K562 (cell line): Measurements from ENCODE around the gene RNASE13. TPM values are rescaled to one million over a fixed set of nuclear protein-coding genes. Genes with fewer than 3 reads are reported as not detected.

ENCODE experiments used
- AFF1 ChIP-seq, 2 experiments: fragments of 450-650 bp; IDR thresholded peaks; 2 replicates each; pipeline ENCODE4 v1.6.1; 2018; ENCODE audit warnings: mild to moderate bottlenecking in 2 of 2, low read depth in 1 of 2; ENCODE audit not compliant: partially characterized antibody in 2 of 2
- CHCHD3 ChIP-seq: fragments of 250-450 bp; sonication (Bioruptor Pico); IDR thresholded peaks from 2 replicates; pipeline ENCODE4 v2.1.2; 2022; ENCODE audit warnings: mild to moderate bottlenecking
- ESRRA ChIP-seq: fragments of 450-650 bp; IDR thresholded peaks from 2 replicates; pipeline ENCODE4 v1.6.1; 2014; ENCODE audit warnings: low read depth, mild to moderate bottlenecking, moderate library complexity, borderline replicate concordance
- ETV1 ChIP-seq: fragments of 450-650 bp; conservative IDR thresholded peaks from 2 replicates; pipeline ENCODE4 v1.6.1; 2016; ENCODE audit warnings: missing genetic modification characterization, control low read depth, low read depth, missing compliant biosample characterization
- ID3 ChIP-seq, 2 experiments: fragments of 250-450 bp in 1 of 2; fragments of 450-650 bp in 1 of 2; sonication (Bioruptor Pico) in 1 of 2; IDR thresholded peaks; 2 replicates each; pipeline versions ENCODE4 v1.6.1 to v1.8.0; 2016 to 2021; ENCODE audit warnings: mild to moderate bottlenecking in 2 of 2, moderate library complexity in 2 of 2, missing compliant biosample characterization in 1 of 2, missing genetic modification characterization in 1 of 2
- RAD21 ChIP-seq, 2 experiments: fragments of 250-450 bp in 1 of 2; fragments of 450-650 bp in 1 of 2; sonication (Bioruptor Pico) in 1 of 2; formaldehyde crosslinking in 1 of 2; IDR thresholded peaks in 1 of 2; conservative IDR thresholded peaks in 1 of 2; 2 replicates each; pipeline versions ENCODE4 v1.4.0 to v1.8.0; 2020 to 2022; ENCODE audit warnings: mild to moderate bottlenecking in 2 of 2, moderate library complexity in 1 of 2
- REST ChIP-seq, 2 experiments: fragments of 450-650 bp; formaldehyde crosslinking in 1 of 2; IDR thresholded peaks; 2 replicates each; pipeline versions ENCODE4 v1.4.0 to v1.6.1; 2014 to 2020; ENCODE audit warnings: mild to moderate bottlenecking in 2 of 2, borderline replicate concordance in 1 of 2, low read depth in 1 of 2
- ZNF174 ChIP-seq: fragments of 250-450 bp; sonication (Bioruptor Pico); IDR thresholded peaks from 2 replicates; pipeline ENCODE4 v1.4.0; 2020; ENCODE audit warnings: mild to moderate bottlenecking
- ZNF398 ChIP-seq: fragments of 250-450 bp; sonication (Bioruptor Pico); IDR thresholded peaks from 2 replicates; pipeline ENCODE4 v1.8.0; 2021; ENCODE audit warnings: moderate library complexity, mild to moderate bottlenecking, inconsistent platforms
- polyA plus RNA-seq, 8 experiments: library from polyadenylated mRNA; depleted of rRNA in 4 of 8; stranded (reverse) in 5 of 8; unstranded in 3 of 8; fragments of >200 nt; fragmentation: Nextera tagmentation in 2 of 8; fragmentation: Illumina TruSeq in 1 of 8; extraction: Ambion mirVana in 2 of 8; extraction: Trizol in 1 of 8; gene quantifications; 2 replicates each; pipeline versions ENCODE4 v1.2.1 to v1.2.3, GENCODE V29; 2011 to 2014; ENCODE audit warnings: inconsistent platforms in 1 of 8, missing spikeins in 1 of 8
- total RNA-seq, 7 experiments: library from RNA; depleted of rRNA in 6 of 7; stranded (reverse); fragments of >200 nt in 6 of 7; fragmentation: Illumina TruSeq in 2 of 7; extraction: Trizol in 2 of 7; gene quantifications; 2 replicates each; pipeline versions ENCODE4 v1.2.1 to v1.2.3, GENCODE V29; 2011 to 2021; ENCODE audit warnings: low replicate concordance in 1 of 7

Gene RNASE13
- total and polyA plus RNA-seq, 9 of the 15 experiments (the other 6 are each of a cell fraction or from before 2014, with no cell fraction given) = not detected

GRCh38 chr14:21039585-21040369 lies 5.2 kb upstream of the RNASE13 start (continued):
- TF ChIP-seq RAD21 (CRISPR knock-in tag; conservative IDR thresholded peaks at IDR 0.05 in 1 of 2, IDR thresholded peaks at IDR 0.05 in 1 of 2) (peak; percentile 81 to 89), AFF1 (IDR thresholded peaks at IDR 0.05; ENCODE audit: low read depth in 1 of 2, partially characterized antibody in 2 of 2) (no peak), CHCHD3 (CRISPR knock-in tag) (no peak), ID3 (CRISPR knock-in tag; IDR thresholded peaks at IDR 0.05) (no peak), ID3 (tag; IDR thresholded peaks at IDR 0.05) (no peak), ZNF174 (CRISPR knock-in tag) (no peak), REST (IDR thresholded peaks at IDR 0.05; ENCODE audit: borderline replicate concordance) (peak; percentile 86), REST (CRISPR knock-in tag; IDR thresholded peaks at IDR 0.05; ENCODE audit: low read depth) (no peak), ESRRA (no peak), ETV1 (tag) (no peak), ZNF398 (CRISPR knock-in tag) (no peak)
